RWPE2 (cell line): ENCODE measurements around the gene EZH2.
A peak's percentile ranks its signal among the peaks of the same experiment; 100 is the strongest.

Source experiments
- ATAC-seq: fragments of 200-7000 bp; cut with Tn5 transposase; 3 replicates; pipeline ENCODE4 v1.9.1; 2021; ENCODE audit warnings: low read depth
- DNase-seq: peaks from one replicate; pipeline ENCODE4 v3.0.0-alpha.2; 2020; ENCODE audit warnings: low spot score
- H3K27ac ChIP-seq: fragments of 450-650 bp; 2 replicates; pipeline ENCODE4 v1.5.1; 2017; ENCODE audit warnings: mild to moderate bottlenecking; ENCODE audit not compliant: poor library complexity, severe bottlenecking
- H3K27me3 ChIP-seq: fragments of 250-450 bp; sonication (Bioruptor Pico); 2 replicates; pipeline ENCODE4 v1.5.1; 2021; ENCODE audit warnings: mild to moderate bottlenecking, moderate library complexity; ENCODE audit not compliant: insufficient read depth, poor library complexity, severe bottlenecking
- H3K36me3 ChIP-seq: fragments of 250-450 bp; sonication (Bioruptor Pico); 2 replicates; pipeline ENCODE4 v1.5.1; 2020; ENCODE audit warnings: low read depth, mild to moderate bottlenecking, moderate library complexity
- H3K4me1 ChIP-seq: fragments of 250-450 bp; sonication (Bioruptor Pico); 2 replicates; pipeline ENCODE4 v1.5.1; 2021; ENCODE audit warnings: mild to moderate bottlenecking, moderate library complexity; ENCODE audit not compliant: insufficient read depth, poor library complexity, severe bottlenecking
- H3K4me3 ChIP-seq: fragments of 250-450 bp; sonication (Bioruptor Pico); 2 replicates; pipeline ENCODE4 v1.5.1; 2021; ENCODE audit warnings: mild to moderate bottlenecking, moderate library complexity; ENCODE audit not compliant: severe bottlenecking
- H3K9me3 ChIP-seq: fragments of 250-450 bp; sonication (Bioruptor Pico); 2 replicates; pipeline ENCODE4 v1.5.1; 2021; ENCODE audit warnings: mild to moderate bottlenecking, moderate library complexity; ENCODE audit not compliant: severe bottlenecking
- CTCF ChIP-seq: fragments of 450-650 bp; IDR thresholded peaks from one replicate; pipeline ENCODE4 v1.5.1; 2017; ENCODE audit warnings: mild to moderate bottlenecking, moderate library complexity; ENCODE audit not compliant: poor library complexity, severe bottlenecking

EZH2 gene

GRCh38 chr7:148862481-148862880, 21.6 kb downstream of the EZH2 start:
- Histone ChIP-seq H3K36me3 (no peaks in the 10 kb centered on the region), H3K9me3 (no peaks in the 10 kb centered on the region), H3K4me3 (no peak overlapping the region), H3K27ac (no peak overlapping the region), H3K27me3 (no peaks in the 10 kb centered on the region), H3K4me1 (no peaks in the 10 kb centered on the region)
- DNase-seq (no peak), ATAC-seq (no peak)
- no peak for TF ChIP-seq CTCF

GRCh38 chr7:148858489-148858888, 25.6 kb downstream of the EZH2 start:
- Histone ChIP-seq H3K27ac (no peak overlapping the region), H3K36me3 (no peaks in the 10 kb centered on the region), H3K27me3 (no peaks in the 10 kb centered on the region), H3K4me3 (no peak overlapping the region), H3K4me1 (no peaks in the 10 kb centered on the region), H3K9me3 (no peaks in the 10 kb centered on the region)
- no peak for DNase-seq
- no peak for ATAC-seq
- TF ChIP-seq CTCF = no peak

- no peaks in the 10 kb centered on the region for H3K4me1 ChIP-seq
- H3K9me3 ChIP-seq = no peaks in the 10 kb centered on the region
- no peak for DNase-seq
- H3K27me3 ChIP-seq = no peaks in the 10 kb centered on the region
- no peak for TF ChIP-seq CTCF
- H3K4me3 ChIP-seq = no peak overlapping the region
- no peak overlapping the region for H3K27ac ChIP-seq
- no peak for ATAC-seq
- no peaks in the 10 kb centered on the region for H3K36me3 ChIP-seq
These were observed 27.2 kb downstream of the EZH2 start for GRCh38 chr7:148856891-148857290.

- Histone ChIP-seq H3K4me1 (no peaks in the 10 kb centered on the region), H3K27ac (no peak overlapping the region), H3K4me3 (no peak overlapping the region), H3K27me3 (no peaks in the 10 kb centered on the region), H3K36me3 (no peaks in the 10 kb centered on the region), H3K9me3 (no peaks in the 10 kb centered on the region)
- DNase-seq (no peak), ATAC-seq (no peak)
- TF ChIP-seq CTCF = peak; percentile 54
These were observed 27.6 kb downstream of the EZH2 start for GRCh38 chr7:148856578-148856881.

- TF ChIP-seq CTCF = no peak
- Histone ChIP-seq H3K27ac (no peak overlapping the region), H3K9me3 (no peaks in the 10 kb centered on the region), H3K27me3 (no peaks in the 10 kb centered on the region), H3K4me3 (no peak overlapping the region), H3K4me1 (no peaks in the 10 kb centered on the region), H3K36me3 (no peaks in the 10 kb centered on the region)
- no peak for ATAC-seq
- DNase-seq = no peak
These were observed 29.1 kb downstream of the EZH2 start for GRCh38 chr7:148854983-148855382.
